A673 (cell line): ENCODE data around the gene EIF2AK3.
"Not testable (repeated sequence)": the region's sequence is repeated elsewhere in the genome, so short reads cannot be mapped to it uniquely, and the experiment has no call there.

Experiments
- CTCF ChIP-seq: fragments of 300-800, 200-600 bp; sonication (generic); conservative IDR thresholded peaks from 2 replicates; pipeline ENCODE4 v1.5.1; 2017; ENCODE audit warnings: low read depth, mild to moderate bottlenecking, antibody characterized with exemption, low read length, moderate library complexity, mixed read lengths
- EZH2 ChIP-seq: fragments of 200-600 bp; sonication (generic); IDR thresholded peaks from 2 replicates; pipeline ENCODE4 v1.6.1; 2017; ENCODE audit warnings: borderline replicate concordance, low read depth, mild to moderate bottlenecking, mixed read lengths, antibody characterized with exemption, low read length; ENCODE audit not compliant: poor library complexity, severe bottlenecking

- TF ChIP-seq CTCF, EZH2: not testable (repeated sequence)
These were observed 3.3 kb downstream of the EIF2AK3 start for GRCh38 chr2:88623831-88624465.
